Measurements from ENCODE around the gene PAK6.

The PAK6 gene

DNA sequence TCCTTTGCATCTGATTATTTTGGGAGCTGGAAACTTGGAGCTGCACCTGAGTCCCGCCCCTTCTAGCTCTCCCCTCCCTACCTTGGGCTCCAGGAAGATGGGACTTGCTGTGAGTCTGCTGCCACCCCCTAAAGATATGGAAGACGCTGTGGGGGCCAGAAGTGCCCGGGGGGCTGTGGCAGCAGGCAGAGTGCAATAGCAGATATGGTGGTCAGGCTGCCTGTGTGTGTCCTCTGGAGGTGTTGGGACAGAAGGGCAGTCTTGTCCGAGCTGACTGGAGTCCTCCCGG, 485 bp downstream of the PAK6 start:
- no peaks in the 10 kb centered on the region for H3K36me3 ChIP-seq (ENCODE audit: control insufficient read depth, insufficient read depth, low read length)
- no peak overlapping the region for H3K27ac ChIP-seq (ENCODE audit: low read depth, low read length)
- H2BK15ac ChIP-seq (replicated peaks; ENCODE audit: low read depth), result no peak overlapping the region
- H3K4me3 ChIP-seq (ENCODE audit: low read length), result no peak overlapping the region
- H2BK5ac ChIP-seq (ENCODE audit: low read length), result no peak overlapping the region
- no peak overlapping the region for H3K18ac ChIP-seq (ENCODE audit: low read length)
- DNase-seq, result no peak
- H3K79me1 ChIP-seq (ENCODE audit: low read length), result no peaks in the 10 kb centered on the region
- no CpG with 5 or more reads among the region's 5 CpGs for WGBS (ENCODE audit: extremely low coverage, insufficient coverage, low lambda C conversion rate)
- H2AK5ac ChIP-seq (ENCODE audit: low read length), result no peak overlapping the region
- H3K23ac ChIP-seq (ENCODE audit: low read length), result no peak overlapping the region
- no peak overlapping the region for H3K4ac ChIP-seq (ENCODE audit: low read depth, low read length)
- no peak overlapping the region for H4K5ac ChIP-seq (ENCODE audit: low read length)
- H2BK120ac ChIP-seq (ENCODE audit: low read depth, low read length), result no peak overlapping the region
- H3K4me1 ChIP-seq (ENCODE audit: control insufficient read depth, low read depth, low read length), result peaks cover 2% of the 10 kb centered on the region
- peak overlapping the region; percentile 46 for H3K4me2 ChIP-seq (ENCODE audit: low read length)
- H3K9ac ChIP-seq (ENCODE audit: low read length), result peak overlapping the region; percentile 22
- no peak overlapping the region for H4K8ac ChIP-seq (ENCODE audit: low read depth, low read length)
- H3K56ac ChIP-seq (ENCODE audit: low read length), result peak overlapping the region; percentile 22
- H3K79me2 ChIP-seq (ENCODE audit: control insufficient read depth, insufficient read depth, low read length), result no peaks in the 10 kb centered on the region
- no peaks in the 10 kb centered on the region for H3K27me3 ChIP-seq (ENCODE audit: insufficient read depth, low read length, poor library complexity)

DNA sequence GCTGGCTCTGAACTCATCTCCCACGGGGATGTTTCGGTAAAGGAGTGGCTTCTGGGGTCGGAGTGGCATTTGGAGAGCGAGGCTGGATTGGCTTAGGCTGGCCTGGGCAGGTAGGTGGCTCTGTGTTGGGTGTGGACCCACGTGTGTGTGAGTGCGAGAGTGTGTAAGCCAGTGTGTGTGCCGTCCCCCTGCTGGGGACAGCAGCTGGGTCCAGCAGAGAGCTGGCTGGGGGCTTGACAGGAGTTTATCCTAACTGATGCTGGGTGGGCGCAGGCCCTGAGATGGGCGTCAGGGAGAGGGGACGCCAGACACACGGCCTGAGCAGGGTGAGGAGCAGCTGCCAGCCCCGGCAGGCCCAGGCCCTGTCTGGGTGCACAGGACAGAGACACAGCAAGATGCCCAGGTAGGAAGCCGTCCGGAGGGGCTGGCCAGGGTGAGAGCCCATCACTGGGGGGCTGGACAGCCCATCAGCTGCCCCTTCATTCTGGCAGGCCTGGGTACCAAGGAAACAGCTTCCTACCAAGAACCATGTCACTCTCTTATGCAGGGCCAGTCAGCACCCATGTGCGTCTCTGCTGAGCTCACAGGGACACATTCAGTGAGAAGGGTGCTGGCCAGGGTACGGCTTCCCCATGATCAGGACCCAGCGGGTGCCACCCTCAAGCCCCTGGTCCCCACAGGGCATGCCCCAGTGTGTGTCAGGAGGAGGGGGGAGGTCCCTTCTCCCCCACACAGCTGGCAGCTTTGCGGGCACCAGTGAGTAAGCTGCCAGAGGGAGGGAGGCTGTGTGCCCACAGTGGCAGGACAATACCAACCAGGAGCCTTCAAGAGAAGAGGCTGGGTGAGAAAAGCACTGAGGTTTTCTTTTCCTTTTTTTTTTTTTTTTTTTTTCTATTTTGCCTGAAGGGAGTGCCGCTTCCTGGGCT, 1.1 kb downstream of the PAK6 start:
- H3K9ac ChIP-seq (ENCODE audit: low read length), result no peak overlapping the region
- H3K18ac ChIP-seq (ENCODE audit: low read length), result no peak overlapping the region
- no peak overlapping the region for H2BK5ac ChIP-seq (ENCODE audit: low read length)
- H3K27ac ChIP-seq (ENCODE audit: low read depth, low read length), result no peak overlapping the region
- no peaks in the 10 kb centered on the region for H3K27me3 ChIP-seq (ENCODE audit: insufficient read depth, low read length, poor library complexity)
- no peaks in the 10 kb centered on the region for H3K79me2 ChIP-seq (ENCODE audit: control insufficient read depth, insufficient read depth, low read length)
- H4K5ac ChIP-seq (ENCODE audit: low read length), result no peak overlapping the region
- H3K4me2 ChIP-seq (ENCODE audit: low read length), result no peak overlapping the region
- H3K36me3 ChIP-seq (ENCODE audit: control insufficient read depth, insufficient read depth, low read length), result no peaks in the 10 kb centered on the region
- no peak overlapping the region for H3K4ac ChIP-seq (ENCODE audit: low read depth, low read length)
- H2BK15ac ChIP-seq (replicated peaks; ENCODE audit: low read depth), result no peak overlapping the region
- H4K8ac ChIP-seq (ENCODE audit: low read depth, low read length), result no peak overlapping the region
- no peak overlapping the region for H3K4me3 ChIP-seq (ENCODE audit: low read length)
- H3K4me1 ChIP-seq (ENCODE audit: control insufficient read depth, low read depth, low read length), result no peaks in the 10 kb centered on the region
- H3K79me1 ChIP-seq (ENCODE audit: low read length), result no peaks in the 10 kb centered on the region
- no CpG with 5 or more reads among the region's 19 CpGs for WGBS (ENCODE audit: extremely low coverage, insufficient coverage, low lambda C conversion rate)
- no peak overlapping the region for H2AK5ac ChIP-seq (ENCODE audit: low read length)
- H3K23ac ChIP-seq (ENCODE audit: low read length), result no peak overlapping the region
- H2BK120ac ChIP-seq (ENCODE audit: low read depth, low read length), result no peak overlapping the region
- peak overlapping the region; percentile 22 for H3K56ac ChIP-seq (ENCODE audit: low read length)
- DNase-seq, result no peak

DNA sequence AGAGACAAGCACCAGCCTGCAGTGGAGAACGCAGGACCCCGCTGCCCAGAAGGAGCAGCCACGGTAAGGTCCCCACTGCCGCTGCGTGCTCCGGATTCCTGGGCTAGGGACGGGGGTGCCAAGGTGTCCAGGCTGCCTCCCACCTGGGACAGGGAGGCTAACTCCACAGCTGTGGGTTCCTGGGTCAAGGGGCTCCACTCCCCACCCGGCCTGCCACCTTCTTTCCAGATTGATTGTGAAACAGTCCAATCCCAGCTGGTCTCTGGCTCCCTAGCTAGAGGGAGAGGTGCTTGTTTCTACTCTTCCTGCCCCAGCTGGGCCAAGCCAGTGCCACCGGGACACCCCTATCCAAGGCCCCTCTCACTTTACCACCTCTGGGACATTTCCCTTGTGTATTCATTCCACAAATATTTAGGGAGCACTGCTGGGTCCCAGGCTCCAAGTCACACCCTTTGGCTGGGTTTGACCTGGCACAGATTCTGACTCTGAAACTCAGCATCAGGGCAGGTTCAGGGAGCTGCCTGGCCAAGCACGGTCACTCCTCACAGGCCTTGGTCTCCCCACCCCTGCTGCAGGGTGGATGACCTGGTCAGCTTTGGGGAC, 1.9 kb downstream of the PAK6 start:
- H3K4me3 ChIP-seq (ENCODE audit: low read length), result no peak overlapping the region
- WGBS (ENCODE audit: extremely low coverage, insufficient coverage, low lambda C conversion rate), result no CpG with 5 or more reads among the region's 10 CpGs
- H2AK5ac ChIP-seq (ENCODE audit: low read length), result no peak overlapping the region
- no peak overlapping the region for H3K4ac ChIP-seq (ENCODE audit: low read depth, low read length)
- H3K9ac ChIP-seq (ENCODE audit: low read length), result no peak overlapping the region
- no peak overlapping the region for H3K4me2 ChIP-seq (ENCODE audit: low read length)
- no peaks in the 10 kb centered on the region for H3K79me1 ChIP-seq (ENCODE audit: low read length)
- no peak overlapping the region for H4K5ac ChIP-seq (ENCODE audit: low read length)
- no peaks in the 10 kb centered on the region for H3K79me2 ChIP-seq (ENCODE audit: control insufficient read depth, insufficient read depth, low read length)
- no peak overlapping the region for H3K18ac ChIP-seq (ENCODE audit: low read length)
- no peak overlapping the region for H4K8ac ChIP-seq (ENCODE audit: low read depth, low read length)
- no peak overlapping the region for H3K23ac ChIP-seq (ENCODE audit: low read length)
- DNase-seq, result no peak
- H2BK15ac ChIP-seq (replicated peaks; ENCODE audit: low read depth), result no peak overlapping the region
- H3K56ac ChIP-seq (ENCODE audit: low read length), result peak overlapping the region; percentile 7
- no peaks in the 10 kb centered on the region for H3K36me3 ChIP-seq (ENCODE audit: control insufficient read depth, insufficient read depth, low read length)
- H2BK120ac ChIP-seq (ENCODE audit: low read depth, low read length), result no peak overlapping the region
- H3K27me3 ChIP-seq (ENCODE audit: insufficient read depth, low read length, poor library complexity), result no peaks in the 10 kb centered on the region
- no peak overlapping the region for H2BK5ac ChIP-seq (ENCODE audit: low read length)
- peaks cover 3% of the 10 kb centered on the region for H3K4me1 ChIP-seq (ENCODE audit: control insufficient read depth, low read depth, low read length)
- H3K27ac ChIP-seq (ENCODE audit: low read depth, low read length), result no peak overlapping the region

DNA sequence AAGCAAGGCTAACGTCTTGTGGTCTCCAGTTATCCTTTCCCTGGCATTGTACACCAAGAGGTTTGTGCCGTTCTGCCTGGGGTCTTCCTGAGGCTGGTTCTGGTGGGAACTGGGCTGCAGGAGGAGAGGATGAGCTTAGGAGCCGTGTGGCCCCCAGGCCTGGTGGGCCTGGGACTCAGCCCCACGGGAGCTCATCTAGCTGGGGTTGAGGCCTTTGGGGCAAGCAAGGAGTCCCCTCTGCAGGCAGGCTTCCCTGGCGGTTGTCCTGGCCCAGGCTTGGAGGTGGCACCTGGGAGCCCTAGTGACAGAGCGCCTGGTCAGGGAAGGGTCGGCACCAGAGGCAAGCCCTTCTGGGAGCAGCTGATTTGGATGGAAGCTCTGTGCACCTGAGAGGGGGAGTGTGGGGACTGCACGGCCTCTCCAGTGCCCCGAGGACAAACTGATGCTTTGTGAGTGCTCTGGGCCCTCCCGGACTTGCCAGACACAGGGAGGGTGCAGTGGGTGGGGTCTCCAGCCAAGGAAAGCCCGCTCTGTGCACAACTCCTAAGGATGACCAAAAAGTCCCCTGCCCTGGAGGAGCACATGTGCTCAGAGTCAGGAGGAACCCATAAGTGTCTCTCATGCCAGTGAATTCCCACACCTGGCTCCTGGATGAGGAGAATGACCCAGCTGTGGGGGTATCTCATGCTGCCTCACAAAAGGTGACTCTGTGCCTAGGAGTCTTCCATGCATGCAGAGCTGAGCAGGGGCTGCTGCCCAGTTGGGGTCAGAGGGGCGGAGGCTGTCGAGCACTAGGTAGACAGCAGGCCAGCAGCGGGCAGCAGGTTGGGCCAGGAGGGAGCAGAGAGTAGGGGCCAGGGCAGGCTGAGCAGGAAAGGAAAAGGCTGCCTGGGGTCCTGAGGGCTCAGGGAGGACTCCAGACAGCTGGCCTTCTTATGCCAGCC, 2.7 kb downstream of the PAK6 start:
- DNase-seq, result no peak
- no peaks in the 10 kb centered on the region for H3K27me3 ChIP-seq (ENCODE audit: insufficient read depth, low read length, poor library complexity)
- H3K27ac ChIP-seq (ENCODE audit: low read depth, low read length), result no peak overlapping the region
- H3K23ac ChIP-seq (ENCODE audit: low read length), result no peak overlapping the region
- no peaks in the 10 kb centered on the region for H3K36me3 ChIP-seq (ENCODE audit: control insufficient read depth, insufficient read depth, low read length)
- no peaks in the 10 kb centered on the region for H3K79me2 ChIP-seq (ENCODE audit: control insufficient read depth, insufficient read depth, low read length)
- no CpG with 5 or more reads among the region's 14 CpGs for WGBS (ENCODE audit: extremely low coverage, insufficient coverage, low lambda C conversion rate)
- H3K79me1 ChIP-seq (ENCODE audit: low read length), result no peaks in the 10 kb centered on the region
- H4K5ac ChIP-seq (ENCODE audit: low read length), result no peak overlapping the region
- no peak overlapping the region for H2BK5ac ChIP-seq (ENCODE audit: low read length)
- H3K4me2 ChIP-seq (ENCODE audit: low read length), result no peak overlapping the region
- no peak overlapping the region for H3K56ac ChIP-seq (ENCODE audit: low read length)
- no peak overlapping the region for H3K18ac ChIP-seq (ENCODE audit: low read length)
- H2AK5ac ChIP-seq (ENCODE audit: low read length), result no peak overlapping the region
- peaks cover 3% of the 10 kb centered on the region for H3K4me1 ChIP-seq (ENCODE audit: control insufficient read depth, low read depth, low read length)
- H3K4me3 ChIP-seq (ENCODE audit: low read length), result no peak overlapping the region
- H4K8ac ChIP-seq (ENCODE audit: low read depth, low read length), result no peak overlapping the region
- no peak overlapping the region for H2BK15ac ChIP-seq (replicated peaks; ENCODE audit: low read depth)
- no peak overlapping the region for H3K9ac ChIP-seq (ENCODE audit: low read length)
- no peak overlapping the region for H3K4ac ChIP-seq (ENCODE audit: low read depth, low read length)
- no peak overlapping the region for H2BK120ac ChIP-seq (ENCODE audit: low read depth, low read length)

DNA sequence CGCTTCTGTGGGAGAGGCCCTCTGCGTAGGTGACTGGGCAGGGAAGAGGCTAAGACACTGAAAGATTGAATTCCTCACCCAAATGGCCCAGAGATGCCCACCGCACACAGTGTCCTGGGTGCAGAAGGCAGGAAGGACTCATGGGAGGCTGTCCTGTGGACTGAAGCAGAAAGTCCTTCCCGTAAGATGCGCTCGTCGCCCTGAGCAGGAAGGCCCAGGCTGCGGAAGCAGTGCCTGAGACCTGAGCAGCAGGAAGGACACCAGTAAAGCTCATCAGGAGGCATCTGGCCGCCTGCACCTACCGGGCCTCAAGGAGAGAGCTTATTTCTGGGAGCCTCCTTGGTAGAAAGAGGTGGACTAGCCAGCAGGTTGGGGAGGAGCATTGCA, 3.3 kb downstream of the PAK6 start:
- no peak for DNase-seq
- WGBS (ENCODE audit: extremely low coverage, insufficient coverage, low lambda C conversion rate), result no CpG with 5 or more reads among the region's 10 CpGs
- Histone ChIP-seq H2BK15ac (replicated peaks; ENCODE audit: low read depth) (no peak overlapping the region), H3K4ac (ENCODE audit: low read depth, low read length) (no peak overlapping the region), H3K27ac (ENCODE audit: low read depth, low read length) (no peak overlapping the region), H3K18ac (ENCODE audit: low read length) (no peak overlapping the region), H2BK5ac (ENCODE audit: low read length) (no peak overlapping the region), H4K5ac (ENCODE audit: low read length) (no peak overlapping the region), H3K4me1 (ENCODE audit: control insufficient read depth, low read depth, low read length) (peaks cover 3% of the 10 kb centered on the region), H3K36me3 (ENCODE audit: control insufficient read depth, insufficient read depth, low read length) (no peaks in the 10 kb centered on the region), H3K27me3 (ENCODE audit: insufficient read depth, low read length, poor library complexity) (no peaks in the 10 kb centered on the region), H2BK120ac (ENCODE audit: low read depth, low read length) (no peak overlapping the region), H3K23ac (ENCODE audit: low read length) (no peak overlapping the region), H3K79me2 (ENCODE audit: control insufficient read depth, insufficient read depth, low read length) (no peaks in the 10 kb centered on the region), H4K8ac (ENCODE audit: low read depth, low read length) (no peak overlapping the region), H3K56ac (ENCODE audit: low read length) (no peak overlapping the region), H3K4me3 (ENCODE audit: low read length) (no peak overlapping the region), H3K9ac (ENCODE audit: low read length) (no peak overlapping the region), H3K4me2 (ENCODE audit: low read length) (no peak overlapping the region), H2AK5ac (ENCODE audit: low read length) (no peak overlapping the region), H3K79me1 (ENCODE audit: low read length) (no peaks in the 10 kb centered on the region)

All from mesendoderm (in vitro differentiated cells).